Hematopoietic multipotent progenitor cell (in vitro differentiated cells): Measurements from ENCODE around the gene ERLEC1. TPM values are rescaled to one million over a fixed set of nuclear protein-coding genes. Genes with fewer than 3 reads are reported as not detected.

Experiments used
- small RNA-seq: library from RNA; depleted of rRNA; stranded (forward); fragments of <200 nt; gene quantifications from one replicate; pipeline ENCODE3, GENCODE V24; 2012
- total RNA-seq: library from RNA; depleted of rRNA; stranded (reverse); fragments of >200 nt; gene quantifications from one replicate; pipeline ENCODE4 v1.2.3, GENCODE V29; 2012

Gene ERLEC1
- total RNA-seq, 1 donor = 31.2 TPM

Small RNAs within 50 kb of the gene (small RNA-seq; reads per million reads assigned to genes)
- gene MIR3682 = 0.34 reads per million

Other genes with a start within 250 kb of the ERLEC1 start
- 1.1 TPM for gene CHAC2, start 19.2 kb upstream of the ERLEC1 start, total RNA-seq
- 31.5 TPM for gene ASB3, start 91 bp upstream of the ERLEC1 start, total RNA-seq
- gene GPR75, start 72.9 kb downstream of the ERLEC1 start, total RNA-seq = 3.5 TPM
- 29.1 TPM for gene PSME4, start 183.9 kb downstream of the ERLEC1 start, total RNA-seq